H1 (cell line): ENCODE data around the gene DNAJB6. TPM values are rescaled to one million over a fixed set of nuclear protein-coding genes. Genes with fewer than 3 reads are reported as not detected.

Source experiments
- CTCF ChIA-PET: fragments of 300-600 bp; sonication (Branson Sonifier 250); formaldehyde crosslinking; loops from one replicate; lab custom pipeline; 2021; ENCODE audit not compliant: partially characterized antibody; lab: Charles Lee
- POLR2A ChIA-PET: fragments of 300-600 bp; sonication (Branson Sonifier 250); formaldehyde crosslinking; loops from one replicate; lab custom pipeline; 2021; ENCODE audit warnings: inconsistent platforms; ENCODE audit not compliant: partially characterized antibody; lab: Charles Lee
- DNase-seq, 2 experiments: peaks; one replicate each; pipeline versions ENCODE4 v3.0.0 to v3.0.0-alpha.2; 2010 to 2022; ENCODE audit warnings: low spot score in 2 of 2, low read depth in 1 of 2, mixed read lengths in 1 of 2
- FAIRE-seq: peaks from 2 replicates; lab custom pipeline; 2011; peaks lifted over from hg19 to GRCh38; lab: Jason Lieb, UNC
- H2AFZ ChIP-seq: 2 replicates; pipeline ENCODE4 v1.8.1; 2012; ENCODE audit warnings: low read length, inconsistent platforms
- H2AK5ac ChIP-seq: 2 replicates; pipeline ENCODE4 v1.6.1; 2013; ENCODE audit warnings: low read depth, low read length
- H2BK120ac ChIP-seq: replicated peaks from 2 replicates; pipeline ENCODE3; 2013; ENCODE audit warnings: low read depth, low read length, inconsistent platforms
- H2BK12ac ChIP-seq: 2 replicates; pipeline ENCODE4 v1.6.1; 2013; ENCODE audit warnings: low read depth, low read length
- H2BK15ac ChIP-seq: 2 replicates; pipeline ENCODE4 v1.6.1; 2013; ENCODE audit warnings: low read length
- H2BK20ac ChIP-seq: 2 replicates; pipeline ENCODE4 v1.6.1; 2013; ENCODE audit warnings: low read length
- H2BK5ac ChIP-seq: 2 replicates; pipeline ENCODE4 v1.6.1; 2013; ENCODE audit warnings: low read depth, low read length
- H3K14ac ChIP-seq: 2 replicates; pipeline ENCODE4 v1.6.1; 2013; ENCODE audit warnings: inconsistent platforms; ENCODE audit not compliant: insufficient read length
- H3K18ac ChIP-seq: 2 replicates; pipeline ENCODE4 v1.6.1; 2013; ENCODE audit warnings: low read length; ENCODE audit errors: extremely low read depth
- H3K23ac ChIP-seq: 2 replicates; pipeline ENCODE4 v1.6.1; 2013; ENCODE audit warnings: inconsistent platforms; ENCODE audit not compliant: insufficient read length
- H3K23me2 ChIP-seq: 2 replicates; pipeline ENCODE4 v1.6.1; 2013; ENCODE audit warnings: low read depth, low read length
- H3K27ac ChIP-seq: 2 replicates; pipeline ENCODE4 v1.6.1; 2011; ENCODE audit warnings: low read depth, low read length, inconsistent platforms
- H3K27me3 ChIP-seq, 4 experiments: replicated peaks in 1 of 4; 1 replicate in 1 of 4; 2 replicates in 3 of 4; pipeline versions ENCODE4 v1.6.1 to v1.8.1; 2011 to 2013; ENCODE audit warnings: low read length in 3 of 4, mild to moderate bottlenecking in 3 of 4, inconsistent platforms in 2 of 4, mixed read lengths in 2 of 4, moderate library complexity in 1 of 4; ENCODE audit not compliant: control insufficient read depth in 3 of 4, insufficient read depth in 3 of 4; ENCODE audit errors: extremely low read depth in 1 of 4
- H3K36me3 ChIP-seq, 4 experiments: 2 replicates each; pipeline versions ENCODE4 v1.6.1 to v1.8.1; 2011 to 2013; ENCODE audit warnings: mild to moderate bottlenecking in 4 of 4, low read length in 3 of 4, moderate library complexity in 2 of 4, control low read depth in 1 of 4, inconsistent platforms in 1 of 4; ENCODE audit not compliant: insufficient read depth in 4 of 4, control insufficient read depth in 2 of 4
- H3K4ac ChIP-seq: replicated peaks from 2 replicates; pipeline ENCODE3; 2013; ENCODE audit warnings: low read length, low read depth, mixed read lengths, inconsistent platforms; ENCODE audit not compliant: insufficient read length
- H3K4me1 ChIP-seq, 4 experiments: replicated peaks in 1 of 4; 1 replicate in 1 of 4; 2 replicates in 3 of 4; pipeline versions ENCODE4 v1.6.1 to v1.8.1; 2011 to 2013; ENCODE audit warnings: low read length in 3 of 4, inconsistent platforms in 2 of 4, mixed read lengths in 1 of 4; ENCODE audit not compliant: insufficient read depth in 4 of 4, control insufficient read depth in 3 of 4
- H3K4me2 ChIP-seq, 2 experiments: 2 replicates each; pipeline versions ENCODE4 v1.6.1 to v1.8.1; 2011 to 2013; ENCODE audit warnings: low read depth in 2 of 2, low read length in 2 of 2, control low read depth in 1 of 2, inconsistent platforms in 1 of 2, mild to moderate bottlenecking in 1 of 2; ENCODE audit not compliant: insufficient read depth in 1 of 2
- H3K4me3 ChIP-seq, 4 experiments: fragments of 200-600, 300-600 bp in 1 of 4; sonication (generic), shearing (Covaris generic), sonication (Bioruptor Twin) in 1 of 4; 2 replicates each; pipeline versions ENCODE4 v1.5.1 to v1.8.1; 2011 to 2016; ENCODE audit warnings: low read length in 4 of 4, low read depth in 3 of 4, control low read depth in 2 of 4, inconsistent platforms in 2 of 4, mild to moderate bottlenecking in 2 of 4, mixed read lengths in 1 of 4, moderate library complexity in 1 of 4; ENCODE audit not compliant: insufficient read depth in 2 of 4; ENCODE audit errors: extremely low read depth in 1 of 4
- H3K56ac ChIP-seq: replicated peaks from 2 replicates; pipeline ENCODE3; 2013; ENCODE audit warnings: low read depth, mild to moderate bottlenecking, mixed read lengths, low read length, inconsistent platforms; ENCODE audit not compliant: insufficient read length
- H3K79me1 ChIP-seq: 2 replicates; pipeline ENCODE4 v1.6.1; 2013; ENCODE audit warnings: low read depth, low read length, control low read depth
- H3K79me2 ChIP-seq, 2 experiments: 2 replicates each; pipeline versions ENCODE4 v1.6.1 to v1.8.1; 2012 to 2013; ENCODE audit warnings: low read length in 2 of 2, mild to moderate bottlenecking in 2 of 2, inconsistent platforms in 1 of 2; ENCODE audit not compliant: insufficient read depth in 2 of 2, control insufficient read depth in 1 of 2
- H3K9ac ChIP-seq, 4 experiments: replicated peaks in 1 of 4; 1 replicate in 1 of 4; 2 replicates in 3 of 4; pipeline versions ENCODE4 v1.6.1 to v1.8.1; 2011 to 2013; ENCODE audit warnings: low read depth in 3 of 4, low read length in 3 of 4, control low read depth in 2 of 4, mild to moderate bottlenecking in 2 of 4, moderate library complexity in 2 of 4, inconsistent platforms in 1 of 4; ENCODE audit errors: extremely low read depth in 1 of 4
- H3K9me3 ChIP-seq, 2 experiments: 2 replicates each; pipeline versions ENCODE4 v1.6.1 to v1.8.1; 2012 to 2013; ENCODE audit warnings: mild to moderate bottlenecking in 2 of 2, moderate library complexity in 2 of 2, control low read depth in 1 of 2, inconsistent platforms in 1 of 2, low read depth in 1 of 2, low read length in 1 of 2, mixed read lengths in 1 of 2; ENCODE audit not compliant: insufficient read depth in 2 of 2
- H4K20me1 ChIP-seq, 2 experiments: replicated peaks in 1 of 2; 2 replicates each; pipeline versions ENCODE3 to v1.8.1; 2011 to 2013; ENCODE audit warnings: inconsistent platforms in 2 of 2, low read length in 2 of 2, mild to moderate bottlenecking in 1 of 2; ENCODE audit not compliant: insufficient read depth in 2 of 2, control insufficient read depth in 1 of 2
- H4K5ac ChIP-seq: 2 replicates; pipeline ENCODE4 v1.6.1; 2013; ENCODE audit warnings: low read length, low read depth, mixed read lengths, inconsistent platforms; ENCODE audit not compliant: insufficient read length
- H4K8ac ChIP-seq: 2 replicates; pipeline ENCODE4 v1.8.0; 2013; ENCODE audit warnings: mild to moderate bottlenecking, moderate library complexity, low read length, inconsistent platforms; ENCODE audit not compliant: insufficient read depth; ENCODE audit errors: extremely low read depth
- H4K91ac ChIP-seq: replicated peaks from 2 replicates; pipeline ENCODE3; 2013; ENCODE audit warnings: low read length, mixed read lengths, inconsistent platforms; ENCODE audit not compliant: insufficient read length
- BRCA1 ChIP-seq: IDR thresholded peaks from 2 replicates; pipeline ENCODE4 v1.6.1; 2012; ENCODE audit warnings: low read depth, low read length, improper control_type of control experiment
- GABPA ChIP-seq: IDR thresholded peaks from 2 replicates; pipeline ENCODE4 v1.6.1; 2011; ENCODE audit warnings: mild to moderate bottlenecking, low read length, moderate library complexity, borderline replicate concordance; ENCODE audit not compliant: insufficient read depth
- PHF8 ChIP-seq: fragments of 200-600 bp; sonication (generic); conservative IDR thresholded peaks from 2 replicates; pipeline ENCODE4 v1.7.1; 2012; ENCODE audit warnings: low read depth, mild to moderate bottlenecking, inconsistent platforms, low read length, moderate library complexity
- RAD21 ChIP-seq, 2 experiments: IDR thresholded peaks in 1 of 2; conservative IDR thresholded peaks in 1 of 2; 2 replicates each; pipeline ENCODE4 v1.6.1; 2011; ENCODE audit warnings: low read depth in 2 of 2, low read length in 2 of 2, improper control_type of control experiment in 1 of 2, inconsistent platforms in 1 of 2, mild to moderate bottlenecking in 1 of 2, moderate library complexity in 1 of 2
- RNF2 ChIP-seq: fragments of 200-900, 300-1000 bp; sonication (generic); IDR thresholded peaks from 2 replicates; pipeline ENCODE4 v1.7.1; 2016; ENCODE audit warnings: borderline replicate concordance, low read depth, mild to moderate bottlenecking, antibody characterized with exemption, low read length; ENCODE audit not compliant: poor library complexity, severe bottlenecking; ENCODE audit errors: missing control alignments
- SUZ12 ChIP-seq: fragments of 200-600 bp; sonication (generic); IDR thresholded peaks from 2 replicates; pipeline ENCODE4 v1.6.1; 2012; ENCODE audit warnings: mild to moderate bottlenecking, inconsistent platforms, low read length, moderate library complexity, mixed read lengths
- YY1 ChIP-seq: IDR thresholded peaks from 2 replicates; pipeline ENCODE4 v1.6.1; 2011; ENCODE audit warnings: low read depth, mild to moderate bottlenecking, low read length
- WGBS, 2 experiments: shearing (Covaris generic) in 1 of 2; methylation state at CpG; one replicate each; pipeline versions ENCODE4 v1.1.6 to v1.1.7; 2013 to 2015; ENCODE audit warnings: low lambda C conversion rate in 2 of 2, mixed read lengths in 2 of 2, inconsistent platforms in 1 of 2, low coverage in 1 of 2, missing lambda C conversion rate in 1 of 2; ENCODE audit not compliant: insufficient replicate concordance in 2 of 2, insufficient coverage in 1 of 2, insufficient read length in 1 of 2; ENCODE audit errors: extremely low coverage in 1 of 2, missing lambda C conversion rate in 1 of 2; 5-methylcytosine and 5-hydroxymethylcytosine counted together
- polyA plus RNA-seq, 7 experiments: library from polyadenylated mRNA; depleted of rRNA in 3 of 7; stranded (reverse) in 5 of 7; unstranded in 2 of 7; fragments of >200 nt in 5 of 7; fragments of 200-250 nt in 2 of 7; gene quantifications; 1 replicate in 5 of 7; 2 replicates in 1 of 7; 4 replicates in 1 of 7; pipeline versions ENCODE4 v1.2.1 to v1.2.3, GENCODE V29; 2011 to 2013; ENCODE audit warnings: missing spikeins in 2 of 7, mixed read lengths in 2 of 7
- total RNA-seq: library from RNA; stranded (reverse); fragmentation: NEBNext Ultra II Directional; extraction: Animal tissue kit (Norgen Biotek cat#: 25700); gene quantifications from 2 replicates; pipeline ENCODE4 v1.2.1, GENCODE V29; 2021

DNAJB6 gene
- total and polyA plus RNA-seq, 2 of the 8 experiments (the other 6 are each of a cell fraction or from before 2014, with no cell fraction given): 166 to 295 TPM

DNA sequence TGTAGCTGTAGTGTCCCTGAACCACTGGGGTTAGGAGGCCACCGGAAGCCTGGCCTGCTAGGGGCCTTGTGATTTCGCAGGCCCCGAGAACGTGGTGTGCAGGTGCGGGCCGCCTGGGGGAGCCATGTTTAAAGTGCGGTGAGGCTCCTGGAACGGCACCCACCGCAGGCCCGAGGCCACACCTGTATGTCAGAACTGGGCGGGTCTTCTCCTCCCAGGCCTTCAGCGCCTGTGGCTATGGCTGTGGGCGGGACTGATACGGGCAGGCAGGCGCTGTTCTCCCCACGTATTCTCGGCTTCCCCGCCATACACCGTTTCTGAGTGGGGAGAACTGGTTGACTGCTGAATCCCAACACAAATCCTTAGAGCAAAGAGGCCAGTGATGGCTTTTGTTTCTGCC, 74.8 kb downstream of the DNAJB6 start:
- Histone ChIP-seq H3K56ac (no peak overlapping the region), H2AK5ac (no peak overlapping the region), H3K79me2 (peaks cover 0 to 19% of the 10 kb centered on the region in 2 experiments; a peak in 1 of 4 replicates), H3K4me2 (no peak overlapping the region), H2BK15ac (no peak overlapping the region), H4K8ac (no peak overlapping the region), H3K9ac (no peak overlapping the region), H2BK5ac (no peak overlapping the region), H4K91ac (no peak overlapping the region), H2BK20ac (no peak overlapping the region), H3K14ac (no peak overlapping the region), H4K5ac (no peak overlapping the region), H3K27ac (no peak overlapping the region), H3K18ac (no peak overlapping the region), H3K27me3 (no peaks in the 10 kb centered on the region), H3K9me3 (no peaks in the 10 kb centered on the region; a peak in 1 of 4 replicates), H3K23me2 (no peaks in the 10 kb centered on the region), H3K23ac (no peak overlapping the region), H3K4me1 (peaks cover 5 to 16% (median 10%) of the 10 kb centered on the region in 4 experiments), H3K4ac (no peak overlapping the region), H4K20me1 (peaks cover 10 to 20% of the 10 kb centered on the region in 2 experiments), H3K36me3 (peaks cover 6 to 45% (median 25%) of the 10 kb centered on the region in 4 experiments; a peak in 7 of 8 replicates), H3K79me1 (peaks cover 20% of the 10 kb centered on the region), H2BK12ac (no peak overlapping the region), H3K4me3 (no peak overlapping the region), H2BK120ac (no peak overlapping the region), H2AFZ (no peak overlapping the region)
- TF ChIP-seq PHF8: no peak
- TF ChIP-seq RAD21 (IDR thresholded peaks at IDR 0.05 in 1 of 2, conservative IDR thresholded peaks at IDR 0.05 in 1 of 2; ENCODE audit: low read depth in 2 of 2, low read length in 2 of 2): no peak
- TF ChIP-seq YY1: no peak
- no peak for TF ChIP-seq BRCA1
- no peak for TF ChIP-seq RNF2
- no peak for TF ChIP-seq SUZ12
- 0 out of 2 replicates have a peak, but pooled peaks have one; percentile 38 for TF ChIP-seq GABPA
- FAIRE-seq (no peak), DNase-seq (no peak)
- WGBS, 2 experiments: 69% methylated on average over 19 of the region's 19 CpGs; no CpG with 5 or more reads in 1 of the 2 experiments
- CTCF ChIA-PET: no interaction called here
- POLR2A ChIA-PET: no interaction called here
